Stimulated activated CD4-positive, alpha-beta T cell treated with anti-CD3 and anti-CD28 coated beads, Interleukin-15, amount 100 ng/mL, for 1 hour (primary cell): Measurements from ENCODE around the gene CDK14.

Experiments
- DNase-seq, 2 donors: peaks; one replicate each; pipeline ENCODE4 v3.0.0-alpha.2; 2020; ENCODE audit warnings: low read depth in 1 of 2, low spot score in 1 of 2

Gene CDK14

GRCh38 chr7:91083855-91084644 lies 487.9 kb downstream of the CDK14 start:
- no peak for DNase-seq

- DNase-seq, result no peak
Observed at GRCh38 chr7:91085175-91085574, 489.1 kb downstream of the CDK14 start.

DNA sequence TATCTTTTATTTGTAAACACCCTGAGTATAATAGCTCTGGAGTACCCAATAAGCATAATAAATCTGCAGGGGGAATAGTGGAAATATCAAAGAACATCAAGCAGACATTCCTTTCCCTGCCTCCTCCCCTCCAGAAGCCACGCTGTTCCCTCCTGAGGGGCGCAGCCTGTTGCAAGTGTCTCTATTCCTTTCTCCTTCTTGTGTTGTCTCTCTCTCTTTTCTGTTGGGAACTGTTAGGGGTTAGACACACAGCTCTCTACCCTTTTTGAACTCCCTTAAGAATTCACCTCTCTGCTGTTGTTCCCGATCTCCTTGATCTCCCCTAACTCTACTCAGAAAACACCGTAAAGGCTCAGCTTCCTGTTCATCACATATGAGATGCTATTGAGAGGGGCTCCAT lies 490.1 kb downstream of the CDK14 start:
- DNase-seq, result no peak

- no peak for DNase-seq
Observed at GRCh38 chr7:91088156-91088555, 492.0 kb downstream of the CDK14 start.

DNA sequence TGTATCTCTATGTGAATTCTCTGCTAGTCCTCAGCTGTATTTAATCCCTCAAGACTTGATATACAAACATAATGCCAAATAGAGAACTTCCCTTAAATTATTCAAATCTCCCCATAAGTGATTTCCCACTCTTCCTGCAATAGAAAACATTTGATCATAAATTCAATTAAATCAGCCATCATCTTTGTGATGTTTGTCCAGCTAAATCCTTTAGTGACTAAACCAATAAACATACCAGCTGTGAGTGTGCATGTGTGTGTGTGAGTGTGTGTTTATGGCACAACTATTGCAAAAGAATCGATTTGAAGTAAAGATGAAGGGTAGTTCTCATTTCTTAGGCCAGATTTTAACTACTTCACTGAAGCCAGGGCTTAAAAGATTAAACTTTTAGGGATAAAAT lies 492.6 kb downstream of the CDK14 start:
- DNase-seq, result no peak

- no peak for DNase-seq
Observed at GRCh38 chr7:91089382-91089963, 493.4 kb downstream of the CDK14 start.

GRCh38 chr7:91090684-91091083 lies 494.6 kb downstream of the CDK14 start:
- DNase-seq, result no peak

DNA sequence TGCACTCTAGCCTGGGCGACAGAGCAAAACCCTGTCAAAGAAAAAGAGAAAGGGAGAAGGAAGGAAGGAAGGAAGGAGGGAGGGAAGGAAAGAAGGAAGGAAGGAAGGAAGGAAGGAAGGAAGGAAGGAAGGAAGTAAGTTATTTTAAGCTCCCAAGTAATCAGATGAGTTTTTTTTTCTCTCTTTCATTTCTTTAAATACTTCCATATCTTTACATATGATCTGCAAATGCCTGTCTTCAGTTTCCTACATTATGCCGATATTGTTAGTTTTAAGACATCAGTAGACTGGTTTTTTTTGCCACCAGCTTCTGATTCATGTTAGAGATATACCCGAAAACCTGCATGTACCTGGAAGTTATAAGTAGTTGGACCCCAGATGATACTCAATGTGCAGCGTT lies 495.5 kb downstream of the CDK14 start:
- DNase-seq, result no peak

DNA sequence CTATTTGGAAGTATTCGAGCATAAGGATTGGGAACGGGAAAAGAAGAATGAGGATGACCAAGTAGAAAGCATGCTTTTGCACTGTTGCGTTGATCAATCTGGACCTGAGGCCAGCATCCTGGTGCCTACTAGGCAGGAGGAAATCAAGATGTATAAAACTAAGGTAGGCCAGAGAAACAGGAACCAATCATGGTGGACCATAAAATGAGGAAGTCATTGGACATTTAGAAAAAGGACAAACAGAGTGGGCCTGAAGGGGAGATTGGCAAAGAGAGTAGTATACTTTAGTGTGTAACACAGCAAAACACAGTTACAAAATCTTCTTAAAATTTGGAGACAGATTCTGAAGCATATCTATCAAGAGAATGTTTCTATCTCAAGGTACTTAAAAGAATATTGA lies 497.1 kb downstream of the CDK14 start:
- DNase-seq, result no peak

DNA sequence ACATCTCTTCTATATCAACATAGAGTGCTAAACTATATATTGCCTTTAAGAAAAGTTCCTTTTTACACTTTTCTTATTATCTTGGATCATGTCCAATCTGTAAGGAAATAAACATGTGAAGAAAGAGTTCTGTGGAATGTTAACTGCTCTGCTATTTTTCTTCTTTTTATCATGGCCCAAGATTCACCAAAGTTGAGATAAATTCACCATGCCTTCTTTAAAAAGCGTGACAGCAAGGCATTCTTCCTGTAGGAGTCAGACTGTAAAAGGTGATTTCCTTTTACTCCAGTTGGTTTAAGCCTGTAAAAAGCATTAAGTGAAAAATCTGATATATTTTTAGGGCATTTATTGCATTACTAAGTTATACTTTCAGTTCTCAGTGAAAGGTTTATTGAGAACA lies 502.4 kb downstream of the CDK14 start:
- DNase-seq, result no peak

DNA sequence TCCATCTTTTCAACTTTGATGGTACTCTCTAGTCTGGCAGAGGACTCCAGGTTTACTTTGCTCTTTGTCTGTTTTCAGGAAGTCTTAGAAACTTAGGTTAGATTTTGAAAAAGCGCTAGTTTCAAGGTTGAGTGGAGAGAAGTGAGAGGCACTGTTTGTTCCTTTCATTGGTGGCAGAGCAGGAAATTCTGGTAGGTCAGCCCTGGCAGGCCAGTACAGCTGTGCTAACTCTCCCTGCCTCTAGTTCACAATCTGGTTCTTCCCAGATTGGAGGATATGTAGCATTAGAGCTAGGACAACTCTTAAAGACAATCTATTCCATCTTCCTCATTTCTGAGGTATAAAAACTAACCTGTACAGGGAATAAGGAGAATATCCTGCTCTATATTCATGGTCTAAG lies 507.2 kb downstream of the CDK14 start:
- no peak for DNase-seq

DNA sequence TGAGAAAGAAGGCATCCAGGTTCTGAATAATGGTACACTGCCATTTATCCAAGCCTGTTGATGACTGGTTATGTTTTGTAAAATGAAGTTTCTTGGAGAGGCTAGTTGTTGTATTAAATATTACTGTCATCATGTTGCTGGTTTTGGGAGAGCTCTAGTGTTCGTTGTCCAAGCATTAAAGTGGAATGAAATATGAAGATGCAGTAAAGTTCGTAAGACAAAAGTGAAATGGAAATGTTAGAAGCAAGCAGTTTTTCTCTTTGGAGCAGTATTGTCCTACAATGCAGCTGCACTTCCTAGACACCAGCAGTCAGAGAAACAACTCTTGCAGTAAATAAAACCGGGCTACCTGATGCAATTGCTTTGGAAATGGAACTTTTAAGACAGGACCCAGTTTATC lies 511.3 kb downstream of the CDK14 start:
- DNase-seq, result no peak

DNA sequence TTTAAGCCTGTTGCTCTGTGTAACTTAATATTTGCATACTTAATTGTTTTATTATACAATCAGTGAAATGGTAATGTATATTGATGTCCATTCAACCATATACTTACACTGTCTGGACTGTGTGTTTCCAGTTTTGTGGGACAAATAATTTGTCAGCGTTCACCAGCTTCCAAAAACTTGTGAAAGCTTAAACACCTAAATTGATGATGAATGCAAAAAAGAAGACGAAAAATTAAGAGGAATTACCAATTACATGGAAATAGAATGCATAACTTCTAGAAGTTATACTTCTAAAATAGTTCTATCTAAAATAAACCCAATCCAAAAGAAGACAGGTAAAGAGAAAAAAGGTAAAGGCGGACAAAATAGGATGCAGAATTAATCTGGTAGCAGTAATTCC lies 513.1 kb downstream of the CDK14 start:
- DNase-seq, result no peak

DNA sequence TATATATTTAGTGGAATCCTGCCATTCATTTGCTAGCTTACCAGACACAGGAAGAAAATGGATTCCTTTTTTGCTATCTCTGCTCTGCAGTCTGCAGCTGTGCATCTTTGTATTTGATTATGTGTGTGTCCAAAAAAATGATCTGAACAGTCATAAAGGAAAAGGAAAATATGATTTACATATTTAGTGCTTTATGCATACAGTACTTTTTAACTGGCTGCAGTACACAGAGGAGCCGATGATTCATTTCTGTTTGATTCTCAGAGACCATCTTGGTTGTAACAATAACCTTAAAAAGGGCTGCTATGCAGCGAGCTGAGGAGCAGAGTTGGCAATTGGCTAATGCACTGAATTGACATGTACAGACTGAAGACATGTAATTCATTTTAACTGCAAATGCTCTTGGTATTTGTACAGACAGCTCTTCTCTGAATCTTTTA lies 516.8 kb downstream of the CDK14 start:
- DNase-seq, result no peak

GRCh38 chr7:91114232-91114631 lies 518.1 kb downstream of the CDK14 start:
- DNase-seq, result no peak

GRCh38 chr7:91126762-91127161 lies 530.6 kb downstream of the CDK14 start:
- DNase-seq, result no peak

DNA sequence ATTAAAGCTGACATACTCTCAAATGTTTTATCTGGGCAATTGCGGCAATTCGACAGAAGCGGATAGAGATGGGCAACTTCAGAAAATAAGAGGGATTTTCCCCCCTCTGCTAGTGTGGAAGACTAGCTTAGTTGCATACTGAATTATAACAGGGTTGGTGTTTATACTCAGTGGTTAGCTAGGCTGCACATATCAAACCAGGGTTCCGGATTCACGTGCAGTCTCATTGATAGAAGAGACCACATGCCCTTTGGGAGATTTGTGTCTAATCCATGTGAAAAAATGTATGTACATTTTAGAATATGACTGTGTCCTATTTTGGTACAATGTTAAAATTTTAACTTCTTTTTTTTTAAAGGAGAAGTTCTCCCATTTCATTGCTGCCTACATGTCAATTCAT lies 531.2 kb downstream of the CDK14 start:
- no peak for DNase-seq

DNA sequence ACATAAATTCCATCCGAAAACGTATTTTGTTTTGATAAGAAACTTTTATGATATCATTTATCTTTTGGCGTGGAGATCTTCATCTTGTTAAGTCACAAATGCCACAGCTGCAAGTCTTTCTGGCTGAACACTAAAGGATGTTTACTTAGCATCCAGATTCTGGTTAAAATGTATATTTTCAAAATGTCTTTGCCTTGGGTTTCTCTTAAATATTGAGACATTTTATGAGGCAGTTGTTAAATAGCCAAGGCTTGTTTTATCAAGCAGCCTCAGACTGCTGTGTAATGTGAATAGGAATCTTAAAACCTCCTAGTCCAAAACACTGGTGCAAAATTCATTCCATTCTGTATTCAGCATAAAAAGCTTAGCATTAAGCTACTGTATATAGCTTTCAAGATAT lies 531.8 kb downstream of the CDK14 start:
- DNase-seq, result no peak

DNA sequence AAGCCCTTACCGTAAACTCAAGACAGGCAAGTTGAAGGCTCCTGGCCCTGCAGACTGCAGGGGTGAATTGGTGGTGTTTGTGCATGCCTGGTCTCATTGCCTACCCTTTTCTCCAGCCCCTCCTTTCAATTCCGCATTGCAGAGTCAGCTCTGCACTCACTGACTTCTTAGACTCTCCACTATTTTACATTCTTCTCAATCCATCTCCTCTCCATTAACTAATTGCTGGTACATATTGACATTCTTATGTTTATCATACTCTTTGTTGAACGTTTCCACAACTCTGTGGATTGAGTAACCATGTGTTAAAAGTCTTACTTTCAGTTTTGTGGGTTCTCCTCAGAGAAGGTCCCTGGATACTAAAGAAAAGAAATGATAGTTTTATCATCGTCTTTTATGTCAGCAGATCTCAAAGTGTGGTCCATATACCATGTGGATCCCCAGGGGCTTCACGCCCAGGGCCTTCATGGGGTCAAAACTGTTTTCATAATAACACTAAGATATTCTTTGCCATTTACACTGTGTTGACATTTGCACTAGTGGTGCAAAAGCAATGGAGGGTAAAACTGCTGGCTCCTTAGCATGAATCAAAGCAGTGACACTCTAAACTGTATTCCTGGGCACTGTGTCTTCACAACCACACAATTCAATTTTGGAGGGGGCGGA lies 532.7 kb downstream of the CDK14 start:
- DNase-seq, result no peak

GRCh38 chr7:91135300-91135699 lies 539.2 kb downstream of the CDK14 start:
- no peak for DNase-seq

DNA sequence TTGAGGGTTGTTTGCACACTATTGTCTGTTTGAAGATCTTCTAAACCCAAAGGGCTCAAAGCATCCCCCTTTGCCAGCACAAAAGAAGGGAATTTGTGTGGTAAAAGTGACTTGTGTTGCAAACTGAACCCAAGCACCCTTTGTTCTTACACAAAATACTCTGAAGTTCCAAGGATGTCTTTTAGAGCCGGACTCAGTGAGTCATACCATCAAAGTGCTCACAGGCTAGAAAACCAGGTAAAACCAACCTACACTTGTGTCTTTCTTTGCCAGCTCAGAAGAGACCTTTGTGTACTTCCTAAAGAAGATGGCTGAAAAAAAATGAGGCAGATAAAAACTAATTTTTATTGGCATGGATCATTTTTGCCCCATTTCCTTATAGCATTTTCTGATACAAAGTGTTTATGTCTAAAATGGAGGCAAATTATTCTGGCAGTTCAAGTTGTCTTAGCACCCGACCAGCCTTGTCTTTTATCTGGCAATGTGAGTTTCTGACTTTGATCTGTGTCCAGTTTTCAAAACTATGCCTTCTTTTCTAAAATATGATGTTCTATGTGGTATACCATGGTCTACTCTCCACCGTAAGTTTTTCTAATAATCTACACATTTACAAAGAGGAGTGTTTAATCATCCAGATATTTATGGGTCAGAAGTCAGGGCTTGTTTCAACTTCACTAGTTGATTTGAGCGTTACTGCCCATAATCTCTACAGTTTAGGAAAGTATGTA lies 539.7 kb downstream of the CDK14 start:
- no peak for DNase-seq
